8988T (cell line): ENCODE results near the gene GEMIN2.
"Not testable (repeated sequence)": the region's sequence is repeated elsewhere in the genome, so short reads cannot be mapped to it uniquely, and the experiment has no call there.

Source experiments
- DNase-seq: peaks from one replicate; pipeline ENCODE4 v3.0.0; 2011

The GEMIN2 gene

GRCh38 chr14:39122330-39123138 lies 8.4 kb downstream of the GEMIN2 start:
- DNase-seq, result no peak

DNA sequence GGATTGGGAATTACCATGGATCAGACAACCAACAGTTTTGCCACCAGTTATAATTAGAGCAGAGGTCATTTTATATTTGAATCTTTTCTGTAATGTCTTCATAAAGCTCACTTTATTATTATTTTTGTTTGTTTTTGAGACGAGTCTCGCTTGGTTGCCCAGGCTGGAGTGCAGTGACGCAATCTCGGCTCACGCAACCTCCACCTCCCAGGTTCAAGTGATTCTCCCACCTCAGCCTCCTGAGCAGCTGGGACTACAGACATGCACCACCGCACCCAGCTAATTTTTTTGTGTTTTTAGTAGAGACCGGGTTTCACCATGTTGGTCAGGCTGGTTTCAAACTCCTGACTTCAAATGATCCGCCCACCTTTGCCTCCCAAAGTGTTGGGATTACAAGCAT lies 23.7 kb downstream of the GEMIN2 start:
- DNase-seq, result not testable (repeated sequence)

GRCh38 chr14:39138440-39138839 lies 24.3 kb downstream of the GEMIN2 start:
- DNase-seq, result no peak

DNA sequence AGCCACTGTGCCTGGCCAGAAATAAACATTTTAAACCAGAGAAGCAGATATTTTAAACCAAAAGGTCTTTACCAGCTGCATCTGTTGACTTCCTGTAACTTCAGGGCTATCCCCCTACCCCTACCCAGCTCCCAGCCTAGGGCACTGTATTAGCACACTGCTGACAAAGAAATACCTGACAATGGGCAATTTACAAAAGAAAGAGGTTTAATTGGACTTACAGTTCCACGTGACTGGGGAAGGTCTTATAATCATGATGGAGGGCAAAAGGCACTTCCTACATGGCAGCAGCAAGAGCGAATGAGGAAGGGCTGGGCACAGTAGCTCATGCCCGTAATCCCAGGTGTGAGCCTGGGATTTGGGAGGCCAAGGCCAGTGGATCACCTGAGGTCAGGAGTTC lies 26.0 kb downstream of the GEMIN2 start:
- no peak for DNase-seq

- DNase-seq, result not testable (repeated sequence)
Observed at GRCh38 chr14:39141623-39142022, 27.5 kb downstream of the GEMIN2 start.

DNA sequence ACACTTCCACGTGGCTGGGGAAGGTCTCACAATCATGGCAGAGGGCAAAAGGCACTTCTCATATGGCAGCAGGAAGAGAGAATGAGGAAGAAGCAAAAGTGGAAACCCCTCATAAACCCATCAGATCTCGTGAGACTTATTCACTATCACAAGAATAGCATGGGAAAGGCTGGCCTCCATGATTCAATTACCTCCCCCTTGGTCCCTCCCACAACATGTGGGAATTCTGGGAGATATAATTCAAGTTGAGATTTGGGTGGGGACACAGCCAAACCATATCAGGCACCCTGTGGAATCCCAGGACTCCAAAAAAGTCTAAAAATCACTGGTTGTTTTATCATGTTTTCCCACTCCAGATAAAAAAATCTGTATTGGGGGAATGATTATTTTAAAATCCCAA lies 29.1 kb downstream of the GEMIN2 start:
- DNase-seq, result not testable (repeated sequence)

- no peak for DNase-seq
Observed at GRCh38 chr14:39145266-39145966, 31.3 kb downstream of the GEMIN2 start.

DNA sequence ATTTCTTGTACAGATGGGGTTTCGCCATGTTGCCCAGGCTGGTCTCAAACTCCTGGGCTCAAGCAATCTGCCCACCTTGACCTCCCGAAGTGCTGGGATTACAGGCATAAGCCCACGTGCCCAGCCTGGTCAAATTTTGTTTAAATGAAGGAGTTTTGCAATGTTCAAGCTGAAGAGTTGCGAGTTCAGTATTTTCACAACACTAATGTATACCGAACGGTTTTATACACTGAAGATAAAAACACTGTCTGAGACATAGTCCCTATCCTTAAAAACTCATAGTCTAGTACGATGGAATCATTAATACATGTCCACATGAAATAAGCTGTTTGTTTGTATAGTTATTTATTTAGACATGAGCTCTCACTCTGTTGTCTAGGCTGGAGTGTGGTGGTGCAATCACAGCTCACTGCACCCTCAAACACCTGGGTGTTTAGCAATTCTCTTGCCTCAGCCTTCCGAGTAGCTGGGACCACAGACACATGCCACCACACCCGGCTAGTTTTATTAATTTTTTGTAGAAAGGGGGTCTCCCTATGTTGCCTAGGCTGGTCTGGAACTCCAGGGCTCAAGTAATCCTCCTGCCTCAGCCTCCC lies 40.6 kb downstream of the GEMIN2 start:
- no peak for DNase-seq

GRCh38 chr14:39157491-39157890 lies 43.4 kb downstream of the GEMIN2 start:
- DNase-seq, result no peak

DNA sequence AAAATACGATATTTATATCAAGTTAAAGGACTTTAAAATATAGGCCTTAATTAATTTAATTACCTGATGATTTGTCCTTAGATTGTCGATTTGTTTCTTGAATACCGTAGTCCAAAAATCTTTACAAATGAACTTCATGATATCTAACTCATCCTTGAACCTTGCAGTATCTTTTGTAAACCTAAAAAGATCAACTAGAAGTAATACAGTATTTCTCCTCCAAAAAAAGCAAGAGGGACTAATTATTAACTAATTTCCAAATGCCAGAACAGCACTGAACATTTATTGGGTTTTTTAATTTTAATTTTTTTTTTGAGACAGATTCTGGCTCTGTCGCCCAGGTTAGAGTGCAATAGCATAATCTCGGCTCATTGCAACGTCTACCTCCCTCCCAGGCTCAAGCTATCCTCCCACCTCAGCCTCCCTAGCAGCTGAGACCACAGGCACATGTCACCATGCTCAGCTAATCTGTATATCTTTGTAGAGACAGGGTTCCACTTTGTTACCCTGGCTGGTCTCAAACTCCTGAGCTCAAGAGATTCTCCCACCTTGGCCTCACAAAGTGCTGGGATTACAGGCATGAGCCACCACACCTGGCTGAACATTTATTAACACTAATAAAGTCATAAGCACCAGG lies 44.2 kb downstream of the GEMIN2 start:
- DNase-seq, result no peak

DNA sequence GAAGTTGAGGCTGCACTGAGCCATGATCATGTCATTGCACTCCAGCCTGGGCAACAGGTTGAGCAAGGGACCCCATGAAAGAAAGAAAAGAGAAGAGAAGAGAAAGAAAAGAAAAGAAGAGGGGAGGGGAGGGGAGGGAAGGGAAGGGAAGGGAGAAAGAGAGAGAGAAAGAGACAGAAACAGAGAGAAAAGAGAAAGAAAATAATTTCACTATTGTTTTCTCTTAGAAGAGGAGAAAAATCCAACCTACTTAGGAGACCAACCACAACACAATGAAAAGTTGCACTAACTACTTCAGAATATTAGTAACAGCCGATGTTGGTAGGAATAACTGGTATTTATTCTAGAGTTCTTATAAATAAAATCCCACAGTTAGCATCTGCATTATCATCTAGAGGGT lies 46.4 kb downstream of the GEMIN2 start:
- no peak for DNase-seq

GRCh38 chr14:39167797-39168320 lies 53.7 kb downstream of the GEMIN2 start:
- DNase-seq, result not testable (repeated sequence)

- no peak for DNase-seq
Observed at GRCh38 chr14:39168591-39168990, 54.5 kb downstream of the GEMIN2 start.

DNA sequence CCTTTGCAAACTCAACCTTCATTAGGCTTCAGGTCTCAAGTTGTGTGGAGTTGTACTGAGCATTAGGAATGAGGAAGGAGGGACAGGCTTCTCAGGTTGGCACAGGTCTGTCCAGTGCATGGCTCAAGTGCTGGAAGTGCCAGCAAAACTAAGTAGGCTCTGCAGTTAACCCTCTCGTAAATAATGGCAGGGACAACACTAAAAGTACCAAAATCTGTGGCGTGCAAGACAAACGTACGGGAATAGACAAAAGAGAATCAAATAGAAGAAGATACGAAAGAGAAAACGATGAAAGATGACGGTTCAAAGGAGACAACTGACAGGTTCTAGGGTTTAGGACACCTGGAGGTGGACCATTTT lies 55.4 kb downstream of the GEMIN2 start:
- DNase-seq, result no peak

DNA sequence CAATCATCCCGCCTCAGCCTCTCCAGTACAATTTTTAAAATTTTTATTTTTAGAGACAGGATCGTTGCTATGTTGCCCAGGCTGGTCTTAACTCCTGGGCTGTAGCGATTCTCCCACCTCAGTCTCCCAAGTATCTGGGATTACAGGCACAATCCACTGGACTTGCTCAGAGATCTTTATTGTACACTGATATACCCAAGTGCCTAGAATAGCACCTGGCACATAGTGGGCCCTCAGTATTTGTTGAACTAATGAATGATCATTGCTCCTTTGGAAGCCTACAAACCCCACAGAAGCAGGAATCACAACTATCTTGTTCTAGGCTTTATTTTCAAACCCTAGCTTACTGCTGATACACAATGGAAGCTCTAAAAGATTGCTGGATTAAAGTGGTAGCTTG lies 59.1 kb downstream of the GEMIN2 start:
- no peak for DNase-seq

DNA sequence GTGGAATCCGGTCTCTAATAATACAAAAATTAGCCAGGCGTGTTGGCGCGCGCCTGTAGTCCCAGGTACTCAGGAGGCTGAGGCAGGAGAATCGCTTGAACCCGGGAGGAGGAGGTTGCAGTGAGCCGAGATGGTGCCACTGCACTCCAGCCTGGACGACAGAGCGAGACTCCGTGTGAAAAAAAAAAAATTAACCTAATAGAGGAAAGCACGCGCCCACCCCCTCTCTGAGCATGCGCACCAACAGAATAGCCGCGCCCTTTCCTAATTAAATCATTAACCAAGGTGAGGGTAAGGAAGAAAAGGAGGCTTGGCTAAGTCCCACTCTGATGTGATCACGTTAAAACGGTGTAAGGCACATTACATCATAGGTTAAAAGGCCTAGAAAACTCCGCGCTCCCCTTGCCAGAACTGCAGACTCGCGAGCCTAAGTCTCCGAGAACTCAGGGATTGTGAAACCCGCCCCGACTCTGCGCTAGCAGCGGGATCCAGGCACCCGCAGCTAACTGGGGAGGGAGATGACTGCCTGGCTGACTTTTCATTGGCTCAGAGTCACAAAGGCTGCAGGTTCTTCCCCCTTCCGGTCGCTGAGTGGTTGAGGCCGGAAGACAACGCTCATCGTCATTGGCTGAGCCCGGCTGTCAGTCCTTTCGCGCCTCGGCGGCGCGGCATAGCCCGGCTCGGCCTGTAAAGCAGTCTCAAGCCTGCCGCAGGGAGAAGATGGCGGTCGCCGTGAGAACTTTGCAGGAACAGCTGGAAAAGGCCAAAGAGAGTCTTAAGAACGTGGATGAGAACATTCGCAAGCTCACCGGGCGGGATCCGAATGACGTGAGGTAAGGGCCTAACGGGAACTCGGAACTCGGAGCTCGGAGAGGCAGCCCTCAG lies 60.7 kb downstream of the GEMIN2 start, which contains the start of gene PNN:
Gene PNN, plus strand, starts transcription at position 695 of the 885 bp plus-strand sequence. Its CDS starts 26 bp downstream, at position 721.
- peak; percentile 78 for DNase-seq

DNA sequence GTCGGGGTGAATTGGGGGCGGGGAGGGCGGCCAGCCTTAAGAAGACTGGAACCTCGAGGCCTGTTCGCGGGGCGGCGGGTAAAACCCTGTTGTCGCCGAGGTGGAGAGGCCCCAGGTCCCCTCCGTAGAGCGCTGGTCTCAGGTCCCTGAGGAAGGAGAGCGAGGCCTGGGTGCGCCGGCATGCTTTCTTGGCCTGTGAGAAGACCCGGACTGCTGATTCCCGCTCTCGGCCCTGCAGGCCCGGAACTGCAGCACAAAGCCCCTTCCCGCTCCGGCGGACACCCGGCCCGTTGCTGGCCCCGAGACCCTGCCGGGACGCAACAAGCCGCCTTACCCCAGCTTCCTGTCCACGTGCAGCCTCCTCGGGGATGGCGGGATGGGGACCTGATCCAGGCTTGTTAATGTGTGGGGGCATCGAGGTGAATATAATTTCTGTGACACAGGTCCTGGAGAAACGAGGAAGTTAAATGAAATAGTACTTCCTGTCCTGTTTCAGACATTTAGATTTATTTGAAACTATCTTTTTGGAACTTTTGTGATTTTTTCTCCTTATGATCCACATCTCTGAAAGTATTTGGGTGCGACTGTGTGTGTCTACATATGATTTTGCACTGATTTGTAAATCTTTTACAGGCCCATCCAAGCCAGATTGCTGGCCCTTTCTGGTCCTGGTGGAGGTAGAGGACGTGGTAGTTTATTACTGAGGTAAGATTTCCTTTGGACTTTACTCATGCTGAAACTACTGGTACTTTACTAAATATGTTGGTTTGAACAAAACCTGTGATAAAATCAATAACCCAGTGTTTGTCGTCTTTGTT lies 61.5 kb downstream of the GEMIN2 start:
- DNase-seq, result peak; percentile 15

DNA sequence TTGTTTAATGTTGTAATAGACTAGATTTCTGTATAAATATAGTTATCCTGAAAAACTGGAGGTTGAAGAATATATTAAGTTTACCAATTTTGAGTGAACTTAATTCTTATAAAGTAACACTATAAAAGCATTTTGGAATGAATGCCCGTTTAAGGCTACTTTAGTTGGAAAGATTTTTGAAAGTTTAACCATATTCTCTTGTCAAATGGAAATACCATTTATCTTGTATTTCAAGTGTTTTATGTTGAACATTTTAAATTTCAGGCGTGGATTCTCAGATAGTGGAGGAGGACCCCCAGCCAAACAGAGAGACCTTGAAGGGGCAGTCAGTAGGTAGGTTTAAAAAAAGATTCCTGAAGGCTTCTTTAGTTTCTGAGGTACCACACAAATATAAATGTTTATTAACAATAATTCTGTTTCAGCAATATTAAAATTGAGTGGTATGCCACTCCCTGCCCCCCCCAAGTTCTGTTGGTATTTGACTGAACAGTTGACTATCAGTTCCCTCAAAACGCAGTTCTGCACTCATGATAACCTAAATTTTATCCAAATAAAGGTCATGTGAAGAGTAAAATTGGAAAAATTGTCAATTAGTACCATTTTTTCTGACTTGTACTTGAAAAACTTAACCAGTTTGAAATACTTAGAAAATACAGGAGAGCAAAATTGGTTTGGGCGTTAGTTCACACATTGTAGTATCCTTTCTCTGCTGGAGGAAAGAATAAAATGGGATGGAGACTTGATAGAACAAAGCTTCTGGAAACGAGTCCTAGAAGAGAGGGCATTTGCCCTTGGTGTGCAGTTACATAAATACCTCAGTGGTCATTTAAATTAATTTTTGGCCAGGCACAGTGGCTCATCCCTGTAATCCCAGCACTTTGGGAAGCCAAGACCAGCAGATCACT lies 62.4 kb downstream of the GEMIN2 start:
- DNase-seq, result no peak

DNA sequence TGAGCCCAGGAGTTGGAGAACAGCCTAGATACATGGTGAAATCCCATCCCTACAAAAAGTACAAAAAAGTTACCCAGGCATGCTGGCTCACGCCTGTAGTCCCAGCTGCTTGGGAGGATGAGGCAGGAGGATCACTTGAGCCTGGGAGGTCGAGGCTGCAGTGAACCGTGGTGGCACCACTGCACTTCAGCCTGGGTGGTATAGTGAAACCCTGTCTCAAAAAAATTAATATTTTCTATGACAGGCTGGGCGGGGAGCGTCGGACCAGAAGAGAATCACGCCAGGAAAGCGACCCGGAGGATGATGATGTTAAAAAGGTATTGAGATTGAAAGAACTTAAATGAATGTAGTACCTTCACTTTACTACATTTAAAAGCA lies 63.0 kb downstream of the GEMIN2 start:
- no peak for DNase-seq

GRCh38 chr14:39179042-39179441 lies 64.9 kb downstream of the GEMIN2 start:
- DNase-seq, result no peak
